Endodermal cell (in vitro differentiated cells): ENCODE measurements around the gene GRIK4. TPM values are rescaled to one million over a fixed set of nuclear protein-coding genes. Genes with fewer than 3 reads are reported as not detected.

Source experiments
- DNase-seq: peaks from one replicate; pipeline ENCODE4 v3.0.0-alpha.2; 2017
- H3K27ac ChIP-seq: 2 replicates; pipeline ENCODE4 v1.5.1; 2013; ENCODE audit warnings: mild to moderate bottlenecking, low read depth, low read length, moderate library complexity
- H3K27me3 ChIP-seq: 2 replicates; pipeline ENCODE4 v1.6.1; 2013; ENCODE audit warnings: mild to moderate bottlenecking, low read length, moderate library complexity; ENCODE audit not compliant: insufficient read depth, control insufficient read depth, poor library complexity, severe bottlenecking
- H3K36me3 ChIP-seq: 2 replicates; pipeline ENCODE4 v1.7.0; 2013; ENCODE audit warnings: mild to moderate bottlenecking, low read length, moderate library complexity; ENCODE audit not compliant: control insufficient read depth, insufficient read depth
- H3K4me1 ChIP-seq: one replicate; pipeline ENCODE4 v1.7.0; 2013; ENCODE audit warnings: low read length; ENCODE audit not compliant: control insufficient read depth, insufficient read depth
- H3K4me3 ChIP-seq: 2 replicates; pipeline ENCODE4 v1.5.1; 2013; ENCODE audit warnings: mild to moderate bottlenecking, low read length, moderate library complexity
- H3K9ac ChIP-seq: 2 replicates; pipeline ENCODE4 v1.6.1; 2013; ENCODE audit warnings: mild to moderate bottlenecking, low read length, moderate library complexity; ENCODE audit not compliant: poor library complexity, severe bottlenecking; ENCODE audit errors: extremely low read depth
- H3K9me3 ChIP-seq: 2 replicates; pipeline ENCODE4 v1.6.1; 2013; ENCODE audit warnings: mild to moderate bottlenecking, low read length, moderate library complexity; ENCODE audit not compliant: control insufficient read depth
- H3K27ac Mint-ChIP-seq: 2 replicates; pipeline ENCODE4 v1.8.0; 2020; ENCODE audit warnings: mixed read lengths
- H3K27me3 Mint-ChIP-seq: 2 replicates; pipeline ENCODE4 v1.8.0; 2021; ENCODE audit warnings: mild to moderate bottlenecking, mixed read lengths; ENCODE audit not compliant: insufficient read depth
- H3K36me3 Mint-ChIP-seq: 2 replicates; pipeline ENCODE4 v1.8.0; 2020; ENCODE audit warnings: low read depth, mixed read lengths
- H3K4me1 Mint-ChIP-seq: 2 replicates; pipeline ENCODE4 v1.8.0; 2020; ENCODE audit warnings: mixed read lengths
- H3K4me3 Mint-ChIP-seq: 2 replicates; pipeline ENCODE4 v1.8.0; 2020; ENCODE audit warnings: mild to moderate bottlenecking, moderate library complexity, mixed read lengths
- H3K9me3 Mint-ChIP-seq: 2 replicates; pipeline ENCODE4 v1.8.0; 2020; ENCODE audit warnings: mild to moderate bottlenecking, mixed read lengths
- WGBS, 2 experiments: methylation state at CpG; one replicate each; pipeline versions ENCODE4 v1.1.5 to v1.1.7; 2013; ENCODE audit warnings: missing lambda C conversion rate in 2 of 2, mixed read lengths in 1 of 2; ENCODE audit not compliant: insufficient coverage in 1 of 2, insufficient read length in 1 of 2; 5-methylcytosine and 5-hydroxymethylcytosine counted together
- total RNA-seq, 2 donors: library from RNA; stranded (reverse); fragmentation: NEBNext Ultra II Directional in 1 of 2; extraction: Animal tissue kit (Norgen Biotek cat#: 25700) in 1 of 2; gene quantifications; 2 replicates in 1 of 2; 3 replicates in 1 of 2; pipeline ENCODE4 v1.2.1, GENCODE V29; 2021
- TF ChIP-seq, protein P1 (sequence below): fragments of 200-600 bp; sonication (generic); conservative IDR thresholded peaks from 2 replicates; pipeline ENCODE4 v1.5.0; 2021; ENCODE audit warnings: antibody characterized with exemption, mild to moderate bottlenecking

GRIK4 gene
- total RNA-seq, 2 donors from 2014 or later = 1.7 to 3.5 TPM

- no peak overlapping the region for H3K4me3 ChIP-seq
- no peaks in the 10 kb centered on the region for H3K9me3 ChIP-seq
- no peak for DNase-seq
- Mint-ChIP-seq H3K4me1 (peaks cover 28% of the 10 kb centered on the region), H3K9me3 (no peaks in the 10 kb centered on the region), H3K27me3 (peaks cover 19% of the 10 kb centered on the region), H3K36me3 (no peaks in the 10 kb centered on the region), H3K27ac (no peak overlapping the region), H3K4me3 (no peak overlapping the region)
- H3K36me3 ChIP-seq = no peaks in the 10 kb centered on the region
- TF ChIP-seq, protein P1, sequence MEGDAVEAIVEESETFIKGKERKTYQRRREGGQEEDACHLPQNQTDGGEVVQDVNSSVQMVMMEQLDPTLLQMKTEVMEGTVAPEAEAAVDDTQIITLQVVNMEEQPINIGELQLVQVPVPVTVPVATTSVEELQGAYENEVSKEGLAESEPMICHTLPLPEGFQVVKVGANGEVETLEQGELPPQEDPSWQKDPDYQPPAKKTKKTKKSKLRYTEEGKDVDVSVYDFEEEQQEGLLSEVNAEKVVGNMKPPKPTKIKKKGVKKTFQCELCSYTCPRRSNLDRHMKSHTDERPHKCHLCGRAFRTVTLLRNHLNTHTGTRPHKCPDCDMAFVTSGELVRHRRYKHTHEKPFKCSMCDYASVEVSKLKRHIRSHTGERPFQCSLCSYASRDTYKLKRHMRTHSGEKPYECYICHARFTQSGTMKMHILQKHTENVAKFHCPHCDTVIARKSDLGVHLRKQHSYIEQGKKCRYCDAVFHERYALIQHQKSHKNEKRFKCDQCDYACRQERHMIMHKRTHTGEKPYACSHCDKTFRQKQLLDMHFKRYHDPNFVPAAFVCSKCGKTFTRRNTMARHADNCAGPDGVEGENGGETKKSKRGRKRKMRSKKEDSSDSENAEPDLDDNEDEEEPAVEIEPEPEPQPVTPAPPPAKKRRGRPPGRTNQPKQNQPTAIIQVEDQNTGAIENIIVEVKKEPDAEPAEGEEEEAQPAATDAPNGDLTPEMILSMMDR = no peak
- no peak overlapping the region for H3K9ac ChIP-seq
- no peak overlapping the region for H3K27ac ChIP-seq
- H3K4me1 ChIP-seq = peaks cover 5% of the 10 kb centered on the region
- 75 to 82% methylated on average over 1 to 2 of the region's 2 CpGs for WGBS, 2 experiments
- H3K27me3 ChIP-seq = no peaks in the 10 kb centered on the region
These were observed 118.6 kb downstream of the GRIK4 start for GRCh38 chr11:120630122-120630521.

GRCh38 chr11:120632579-120632978 is 121.0 kb downstream of the GRIK4 start:
- Mint-ChIP-seq H3K4me1 (peaks cover 33% of the 10 kb centered on the region), H3K27ac (no peak overlapping the region), H3K36me3 (no peaks in the 10 kb centered on the region), H3K4me3 (no peak overlapping the region), H3K9me3 (no peaks in the 10 kb centered on the region), H3K27me3 (peaks cover 18% of the 10 kb centered on the region)
- TF ChIP-seq, protein P1 = peak; percentile 73
- Histone ChIP-seq H3K36me3 (no peaks in the 10 kb centered on the region), H3K27me3 (no peaks in the 10 kb centered on the region), H3K9ac (no peak overlapping the region), H3K9me3 (no peaks in the 10 kb centered on the region), H3K27ac (no peak overlapping the region), H3K4me1 (peaks cover 5% of the 10 kb centered on the region), H3K4me3 (no peak overlapping the region)
- DNase-seq = no peak
- WGBS, 2 experiments = 83 to 91% methylated on average over 3 of the region's 3 CpGs

GRCh38 chr11:120633616-120634393 is 122.3 kb downstream of the GRIK4 start:
- no peaks in the 10 kb centered on the region for H3K9me3 ChIP-seq
- WGBS, 2 experiments = 75 to 87% methylated on average over 8 to 15 of the region's 15 CpGs
- Mint-ChIP-seq H3K27ac (no peak overlapping the region), H3K4me1 (peaks cover 33% of the 10 kb centered on the region), H3K9me3 (no peaks in the 10 kb centered on the region), H3K36me3 (no peaks in the 10 kb centered on the region), H3K4me3 (no peak overlapping the region), H3K27me3 (peaks cover 16% of the 10 kb centered on the region)
- H3K4me1 ChIP-seq = peaks cover 5% of the 10 kb centered on the region
- H3K36me3 ChIP-seq = no peaks in the 10 kb centered on the region
- no peaks in the 10 kb centered on the region for H3K27me3 ChIP-seq
- H3K4me3 ChIP-seq = no peak overlapping the region
- no peak overlapping the region for H3K27ac ChIP-seq
- DNase-seq = no peak
- H3K9ac ChIP-seq = no peak overlapping the region
- TF ChIP-seq, protein P1 = no peak
